ENCODE measurements around the gene DHTKD1.

GRCh38 chr10:12051241-12051640, 17.5 kb upstream of the DHTKD1 start:
- no peak for TF ChIP-seq CTCF (tag by site-specific recombination; IDR thresholded peaks at IDR 0.05)
- TF ChIP-seq ZNF792 (tag by site-specific recombination; IDR thresholded peaks at IDR 0.05): no peak
- TF ChIP-seq ZNF175 (tag by site-specific recombination; IDR thresholded peaks at IDR 0.05): no peak
- TF ChIP-seq PRDM1 (tag by site-specific recombination; IDR thresholded peaks at IDR 0.05): no peak
- no peak for TF ChIP-seq ZNF24 (tag by site-specific recombination; IDR thresholded peaks at IDR 0.05)
- TF ChIP-seq ZNF394 (tag by site-specific recombination; IDR thresholded peaks at IDR 0.05; ENCODE audit: borderline replicate concordance): no peak
- TF ChIP-seq HOXA7 (CRISPR knock-in tag; IDR thresholded peaks at IDR 0.05; ENCODE audit: borderline replicate concordance): no peak
- no peak for TF ChIP-seq SETDB1 (IDR thresholded peaks at IDR 0.05; ENCODE audit: insufficient read length, low read length)
- no peak for TF ChIP-seq ZNF274 (IDR thresholded peaks at IDR 0.05; ENCODE audit: low read length)
- TF ChIP-seq ZNF274 (tag by site-specific recombination; IDR thresholded peaks at IDR 0.05; ENCODE audit: borderline replicate concordance): no peak
- no peak for TF ChIP-seq ZNF610 (tag by site-specific recombination; IDR thresholded peaks at IDR 0.05; ENCODE audit: borderline replicate concordance)
